ENCODE results near the gene ELFN2.

DNA sequence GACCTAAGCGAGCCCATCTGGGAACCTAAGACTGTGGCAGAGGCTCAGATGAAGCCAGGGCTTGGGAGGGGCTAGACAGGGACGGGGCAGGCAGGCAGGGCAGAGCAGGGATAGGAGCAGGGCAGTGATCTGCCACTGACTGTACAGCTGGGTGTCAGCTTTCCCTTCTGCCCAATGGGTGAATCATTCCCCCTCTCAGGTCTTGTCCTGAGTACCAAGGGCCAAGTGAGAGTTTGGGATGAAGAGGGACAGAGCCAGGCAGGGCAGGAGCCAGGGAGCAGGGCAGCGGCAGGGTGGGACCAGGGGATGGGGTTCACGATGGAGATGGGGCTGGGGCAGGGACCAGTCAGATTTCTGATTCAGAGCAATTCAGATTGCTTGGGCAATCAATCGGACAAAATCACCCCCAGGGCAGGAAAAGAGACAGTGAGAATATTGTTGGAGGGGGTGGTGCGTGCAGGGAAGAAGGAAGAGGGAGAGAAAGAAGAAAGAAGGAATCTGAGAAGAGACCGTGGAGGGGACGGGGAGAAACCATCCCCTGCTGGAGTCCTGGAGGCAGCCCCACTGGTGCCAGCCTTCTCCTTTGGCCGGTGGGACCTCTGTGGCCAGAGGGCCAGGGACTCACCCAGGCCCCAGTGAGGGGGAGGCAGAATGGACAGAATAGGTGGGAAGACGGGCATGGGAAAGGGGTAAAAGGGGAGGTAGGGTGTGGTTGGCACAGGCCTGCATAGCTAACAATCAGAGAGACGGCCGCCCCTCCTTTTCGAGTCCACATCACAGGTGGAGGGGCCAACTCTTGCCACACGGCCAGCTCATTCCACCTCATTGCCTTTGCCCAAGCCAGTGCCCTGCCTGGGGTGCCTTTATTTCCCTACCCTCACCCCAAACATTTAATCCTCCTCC lies 97.8 kb downstream of the ELFN2 start:
- TF ChIP-seq, protein P1, sequence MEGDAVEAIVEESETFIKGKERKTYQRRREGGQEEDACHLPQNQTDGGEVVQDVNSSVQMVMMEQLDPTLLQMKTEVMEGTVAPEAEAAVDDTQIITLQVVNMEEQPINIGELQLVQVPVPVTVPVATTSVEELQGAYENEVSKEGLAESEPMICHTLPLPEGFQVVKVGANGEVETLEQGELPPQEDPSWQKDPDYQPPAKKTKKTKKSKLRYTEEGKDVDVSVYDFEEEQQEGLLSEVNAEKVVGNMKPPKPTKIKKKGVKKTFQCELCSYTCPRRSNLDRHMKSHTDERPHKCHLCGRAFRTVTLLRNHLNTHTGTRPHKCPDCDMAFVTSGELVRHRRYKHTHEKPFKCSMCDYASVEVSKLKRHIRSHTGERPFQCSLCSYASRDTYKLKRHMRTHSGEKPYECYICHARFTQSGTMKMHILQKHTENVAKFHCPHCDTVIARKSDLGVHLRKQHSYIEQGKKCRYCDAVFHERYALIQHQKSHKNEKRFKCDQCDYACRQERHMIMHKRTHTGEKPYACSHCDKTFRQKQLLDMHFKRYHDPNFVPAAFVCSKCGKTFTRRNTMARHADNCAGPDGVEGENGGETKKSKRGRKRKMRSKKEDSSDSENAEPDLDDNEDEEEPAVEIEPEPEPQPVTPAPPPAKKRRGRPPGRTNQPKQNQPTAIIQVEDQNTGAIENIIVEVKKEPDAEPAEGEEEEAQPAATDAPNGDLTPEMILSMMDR (IDR thresholded peaks at IDR 0.05; ENCODE audit: low read depth, low read length, missing input control): no peak
- TF ChIP-seq TAF1 (conservative IDR thresholded peaks at IDR 0.05) (no peak), RAD21 (IDR thresholded peaks at IDR 0.05) (no peak), SP1 (IDR thresholded peaks at IDR 0.05) (no peak), MAX (IDR thresholded peaks at IDR 0.05) (no peak), EGR1 (IDR thresholded peaks at IDR 0.05; ENCODE audit: low read depth in 2 of 2) (no peak), GABPA (IDR thresholded peaks at IDR 0.05 in 1 of 2, conservative IDR thresholded peaks at IDR 0.05 in 1 of 2) (no peak), JUND (IDR thresholded peaks at IDR 0.05) (no peak), RXRA (IDR thresholded peaks at IDR 0.05) (no peak), YY1 (IDR thresholded peaks at IDR 0.05) (no peak)
- TF ChIP-seq, protein P2, sequence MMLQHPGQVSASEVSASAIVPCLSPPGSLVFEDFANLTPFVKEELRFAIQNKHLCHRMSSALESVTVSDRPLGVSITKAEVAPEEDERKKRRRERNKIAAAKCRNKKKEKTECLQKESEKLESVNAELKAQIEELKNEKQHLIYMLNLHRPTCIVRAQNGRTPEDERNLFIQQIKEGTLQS (IDR thresholded peaks at IDR 0.05): no peak
- TF ChIP-seq, protein P3, sequence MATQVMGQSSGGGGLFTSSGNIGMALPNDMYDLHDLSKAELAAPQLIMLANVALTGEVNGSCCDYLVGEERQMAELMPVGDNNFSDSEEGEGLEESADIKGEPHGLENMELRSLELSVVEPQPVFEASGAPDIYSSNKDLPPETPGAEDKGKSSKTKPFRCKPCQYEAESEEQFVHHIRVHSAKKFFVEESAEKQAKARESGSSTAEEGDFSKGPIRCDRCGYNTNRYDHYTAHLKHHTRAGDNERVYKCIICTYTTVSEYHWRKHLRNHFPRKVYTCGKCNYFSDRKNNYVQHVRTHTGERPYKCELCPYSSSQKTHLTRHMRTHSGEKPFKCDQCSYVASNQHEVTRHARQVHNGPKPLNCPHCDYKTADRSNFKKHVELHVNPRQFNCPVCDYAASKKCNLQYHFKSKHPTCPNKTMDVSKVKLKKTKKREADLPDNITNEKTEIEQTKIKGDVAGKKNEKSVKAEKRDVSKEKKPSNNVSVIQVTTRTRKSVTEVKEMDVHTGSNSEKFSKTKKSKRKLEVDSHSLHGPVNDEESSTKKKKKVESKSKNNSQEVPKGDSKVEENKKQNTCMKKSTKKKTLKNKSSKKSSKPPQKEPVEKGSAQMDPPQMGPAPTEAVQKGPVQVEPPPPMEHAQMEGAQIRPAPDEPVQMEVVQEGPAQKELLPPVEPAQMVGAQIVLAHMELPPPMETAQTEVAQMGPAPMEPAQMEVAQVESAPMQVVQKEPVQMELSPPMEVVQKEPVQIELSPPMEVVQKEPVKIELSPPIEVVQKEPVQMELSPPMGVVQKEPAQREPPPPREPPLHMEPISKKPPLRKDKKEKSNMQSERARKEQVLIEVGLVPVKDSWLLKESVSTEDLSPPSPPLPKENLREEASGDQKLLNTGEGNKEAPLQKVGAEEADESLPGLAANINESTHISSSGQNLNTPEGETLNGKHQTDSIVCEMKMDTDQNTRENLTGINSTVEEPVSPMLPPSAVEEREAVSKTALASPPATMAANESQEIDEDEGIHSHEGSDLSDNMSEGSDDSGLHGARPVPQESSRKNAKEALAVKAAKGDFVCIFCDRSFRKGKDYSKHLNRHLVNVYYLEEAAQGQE (IDR thresholded peaks at IDR 0.05): no peak
- TF ChIP-seq, protein P4, sequence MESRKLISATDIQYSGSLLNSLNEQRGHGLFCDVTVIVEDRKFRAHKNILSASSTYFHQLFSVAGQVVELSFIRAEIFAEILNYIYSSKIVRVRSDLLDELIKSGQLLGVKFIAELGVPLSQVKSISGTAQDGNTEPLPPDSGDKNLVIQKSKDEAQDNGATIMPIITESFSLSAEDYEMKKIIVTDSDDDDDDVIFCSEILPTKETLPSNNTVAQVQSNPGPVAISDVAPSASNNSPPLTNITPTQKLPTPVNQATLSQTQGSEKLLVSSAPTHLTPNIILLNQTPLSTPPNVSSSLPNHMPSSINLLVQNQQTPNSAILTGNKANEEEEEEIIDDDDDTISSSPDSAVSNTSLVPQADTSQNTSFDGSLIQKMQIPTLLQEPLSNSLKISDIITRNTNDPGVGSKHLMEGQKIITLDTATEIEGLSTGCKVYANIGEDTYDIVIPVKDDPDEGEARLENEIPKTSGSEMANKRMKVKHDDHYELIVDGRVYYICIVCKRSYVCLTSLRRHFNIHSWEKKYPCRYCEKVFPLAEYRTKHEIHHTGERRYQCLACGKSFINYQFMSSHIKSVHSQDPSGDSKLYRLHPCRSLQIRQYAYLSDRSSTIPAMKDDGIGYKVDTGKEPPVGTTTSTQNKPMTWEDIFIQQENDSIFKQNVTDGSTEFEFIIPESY (IDR thresholded peaks at IDR 0.05): no peak

Data from liver (tissue), 3 donors.